ENCODE measurements around the gene USP25. TPM values are rescaled to one million over a fixed set of nuclear protein-coding genes. Genes with fewer than 3 reads are reported as not detected.

The USP25 gene
- total RNA-seq, 1 donor from 2014 or later: 36.6 TPM

- no peak for DNase-seq (ENCODE audit: low read depth)
- Histone ChIP-seq H3K4me3 (ENCODE audit: low read depth, low read length) (no peak overlapping the region), H3K36me3 (ENCODE audit: control insufficient read depth, insufficient read depth, low read length) (no peaks in the 10 kb centered on the region), H3K27me3 (ENCODE audit: control insufficient read depth, insufficient read depth, low read length) (no peaks in the 10 kb centered on the region)
- no peak for TF ChIP-seq CTCF (IDR thresholded peaks at IDR 0.05; ENCODE audit: insufficient read depth, low read length, poor library complexity, severe bottlenecking)
These were observed 41.8 kb upstream of the USP25 start for GRCh38 chr21:15688016-15688415.

- Histone ChIP-seq H3K27me3 (ENCODE audit: control insufficient read depth, insufficient read depth, low read length) (no peaks in the 10 kb centered on the region), H3K4me3 (ENCODE audit: low read depth, low read length) (no peak overlapping the region), H3K36me3 (ENCODE audit: control insufficient read depth, insufficient read depth, low read length) (no peaks in the 10 kb centered on the region)
- DNase-seq (ENCODE audit: low read depth): no peak
- TF ChIP-seq CTCF (IDR thresholded peaks at IDR 0.05; ENCODE audit: insufficient read depth, low read length, poor library complexity, severe bottlenecking): no peak
These were observed 41.0 kb upstream of the USP25 start for GRCh38 chr21:15688809-15689208.

GRCh38 chr21:15692711-15693110 is 37.1 kb upstream of the USP25 start:
- H3K36me3 ChIP-seq (ENCODE audit: control insufficient read depth, insufficient read depth, low read length): no peaks in the 10 kb centered on the region
- no peak for TF ChIP-seq CTCF (IDR thresholded peaks at IDR 0.05; ENCODE audit: insufficient read depth, low read length, poor library complexity, severe bottlenecking)
- no peak for DNase-seq (ENCODE audit: low read depth)

GRCh38 chr21:15695241-15695640 is 34.5 kb upstream of the USP25 start:
- Histone ChIP-seq H3K4me3 (ENCODE audit: low read depth, low read length) (no peak overlapping the region), H3K27me3 (ENCODE audit: control insufficient read depth, insufficient read depth, low read length) (no peaks in the 10 kb centered on the region), H3K36me3 (ENCODE audit: control insufficient read depth, insufficient read depth, low read length) (no peaks in the 10 kb centered on the region)
- DNase-seq (ENCODE audit: low read depth): no peak
- no peak for TF ChIP-seq CTCF (IDR thresholded peaks at IDR 0.05; ENCODE audit: insufficient read depth, low read length, poor library complexity, severe bottlenecking)

More at GRCh38 chr21:15692711-15693110, 37.1 kb upstream of the USP25 start:
- no peaks in the 10 kb centered on the region for H3K27me3 ChIP-seq (ENCODE audit: control insufficient read depth, insufficient read depth, low read length)
- no peak overlapping the region for H3K4me3 ChIP-seq (ENCODE audit: low read depth, low read length)

- Histone ChIP-seq H3K4me3 (ENCODE audit: low read depth, low read length) (no peak overlapping the region), H3K36me3 (ENCODE audit: control insufficient read depth, insufficient read depth, low read length) (no peaks in the 10 kb centered on the region), H3K27me3 (ENCODE audit: control insufficient read depth, insufficient read depth, low read length) (no peaks in the 10 kb centered on the region)
- no peak for TF ChIP-seq CTCF (IDR thresholded peaks at IDR 0.05; ENCODE audit: insufficient read depth, low read length, poor library complexity, severe bottlenecking)
- no peak for DNase-seq (ENCODE audit: low read depth)
These were observed 28.0 kb upstream of the USP25 start for GRCh38 chr21:15701830-15702229.

- Histone ChIP-seq H3K36me3 (ENCODE audit: control insufficient read depth, insufficient read depth, low read length) (no peaks in the 10 kb centered on the region), H3K27me3 (ENCODE audit: control insufficient read depth, insufficient read depth, low read length) (no peaks in the 10 kb centered on the region), H3K4me3 (ENCODE audit: low read depth, low read length) (no peak overlapping the region)
- TF ChIP-seq CTCF (IDR thresholded peaks at IDR 0.05; ENCODE audit: insufficient read depth, low read length, poor library complexity, severe bottlenecking): no peak
- no peak for DNase-seq (ENCODE audit: low read depth)
These were observed 25.9 kb upstream of the USP25 start for GRCh38 chr21:15703932-15704331.
